GM10847 (cell line): ENCODE measurements around the gene ZNF219.

Experiments used
- POLR2A ChIP-seq: IDR thresholded peaks from 2 replicates; pipeline ENCODE4 v1.6.1; 2011; ENCODE audit not compliant: insufficient read length; ENCODE audit errors: extremely low read depth

The ZNF219 gene

GRCh38 chr14:21081521-21082142, 16.8 kb downstream of the ZNF219 start:
- no peak for TF ChIP-seq POLR2A

- TF ChIP-seq POLR2A, result no peak
Observed at GRCh38 chr14:21078726-21079125, 19.7 kb downstream of the ZNF219 start.

GRCh38 chr14:21078287-21078686, 20.2 kb downstream of the ZNF219 start:
- TF ChIP-seq POLR2A, result no peak

- no peak for TF ChIP-seq POLR2A
Observed at GRCh38 chr14:21077672-21078071, 20.8 kb downstream of the ZNF219 start.

- TF ChIP-seq POLR2A, result no peak
Observed at GRCh38 chr14:21075719-21076437, 22.6 kb downstream of the ZNF219 start.

GRCh38 chr14:21074398-21075272, 23.8 kb downstream of the ZNF219 start:
- no peak for TF ChIP-seq POLR2A

- no peak for TF ChIP-seq POLR2A
Observed at GRCh38 chr14:21073921-21074320, 24.5 kb downstream of the ZNF219 start.

GRCh38 chr14:21072781-21073339, 25.6 kb downstream of the ZNF219 start:
- no peak for TF ChIP-seq POLR2A

- TF ChIP-seq POLR2A, result no peak
Observed at GRCh38 chr14:21072031-21072473, 26.4 kb downstream of the ZNF219 start.

- TF ChIP-seq POLR2A, result no peak
Observed at GRCh38 chr14:21071225-21072030, 27.0 kb downstream of the ZNF219 start.

GRCh38 chr14:21070610-21071224, 27.7 kb downstream of the ZNF219 start:
- TF ChIP-seq POLR2A, result no peak

- no peak for TF ChIP-seq POLR2A
Observed at GRCh38 chr14:21070083-21070609, 28.3 kb downstream of the ZNF219 start, which contains the start of gene ARHGEF40. TSS of gene ARHGEF40 (plus strand) at chr14:21070304. CDS start at chr14:21070397, 93 bp downstream.

GRCh38 chr14:21069388-21070082, 28.9 kb downstream of the ZNF219 start:
- no peak for TF ChIP-seq POLR2A
